Measurements from ENCODE around the gene KCNA2. TPM values are rescaled to one million over a fixed set of nuclear protein-coding genes. Genes with fewer than 3 reads are reported as not detected.
A peak's percentile ranks its signal among the peaks of the same experiment; 100 is the strongest.

Gene KCNA2
- total RNA-seq (2022) (not detected in 2 replicates), Bru-seq, nascent RNA (not detected), BruChase-seq, experiment 1, labeled RNA remaining after a 6-hour chase (not detected), BruChase-seq, experiment 2, labeled RNA remaining after a 2-hour chase (not detected)
- long read RNA-seq, result 0 reads

- Mint-ChIP-seq H3K27me3 (ENCODE audit: insufficient read depth, unreplicated experiment) (peaks cover 73% of the 10 kb centered on the region), H3K9me3 (ENCODE audit: unreplicated experiment) (no peaks in the 10 kb centered on the region), H3K4me1 (ENCODE audit: insufficient read depth, unreplicated experiment) (no peaks in the 10 kb centered on the region), H3K36me3 (ENCODE audit: insufficient read depth, unreplicated experiment) (no peaks in the 10 kb centered on the region), H3K27ac (ENCODE audit: low read depth, unreplicated experiment) (no peak within 1 kb of the TSS), H3K4me3 (ENCODE audit: unreplicated experiment) (peak within 1 kb of the TSS; percentile 36)
- TF ChIP-seq CTCF (IDR thresholded peaks at IDR 0.05; ENCODE audit: unreplicated experiment), result no peak
- intact Hi-C loops (cut with micrococcal nuclease), result no loop called here
- no peak for DNase-seq (ENCODE audit: unreplicated experiment)
- ChIA-PET CTCF (interaction anchor here (0.6 to 3.1 kb wide), 10 partner anchors 8 to 552 kb away, joined by 3 to 15 read pairs (median 3); no protein-coding TSS in a partner anchor), POLR2A (no interaction called here)
- BruUV-seq (replicated peaks), result no TSS peak
Measured at GRCh38 chr1:110605901-110606656, at the start of gene KCNA2. Gene KCNA2 (minus strand): TSS chr1:110606358. CDS start chr1:110604782, 1,576 bp downstream.

DNA sequence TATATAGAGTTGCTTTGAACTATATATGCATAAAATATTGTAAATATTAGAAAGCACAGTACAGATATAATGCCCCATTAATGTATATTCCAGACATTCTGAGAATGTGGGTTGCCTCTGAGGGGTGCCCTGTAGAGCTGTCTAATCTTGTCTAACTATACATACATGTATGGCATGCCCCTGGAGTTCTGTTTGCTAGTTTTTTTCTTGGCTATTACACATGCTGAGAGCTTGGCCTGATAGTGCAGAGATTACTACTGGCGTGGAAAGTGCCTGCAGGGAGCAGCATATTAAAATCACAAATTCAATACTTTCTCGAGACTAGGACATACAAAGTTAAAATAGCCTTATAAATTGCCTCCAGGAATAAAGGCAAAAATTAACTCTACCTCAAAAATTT is 44.5 kb upstream of the KCNA2 start:
- POLR2A ChIA-PET, result no interaction called here

DNA sequence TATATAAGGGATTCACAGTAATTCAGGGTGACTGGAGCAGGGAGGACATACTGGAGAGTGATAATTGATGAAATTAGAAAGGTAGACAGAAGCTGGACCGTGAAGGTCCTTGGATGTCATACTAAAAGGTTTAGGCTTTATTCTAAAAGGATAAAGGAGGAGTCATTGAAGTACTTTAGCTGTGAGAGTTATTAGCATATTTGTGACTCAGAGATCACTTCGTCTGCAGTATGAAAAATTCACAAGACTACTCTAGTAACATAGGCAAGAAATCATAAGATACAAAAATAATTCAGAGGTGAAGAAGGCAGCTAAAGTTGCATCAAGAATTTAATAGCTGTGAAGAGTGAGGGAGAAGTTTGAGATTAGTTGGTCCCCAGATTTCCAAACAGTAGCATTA is 42.3 kb upstream of the KCNA2 start:
- no peak overlapping the region for H3K27ac Mint-ChIP-seq (ENCODE audit: low read depth, unreplicated experiment)
- no peaks in the 10 kb centered on the region for H3K9me3 Mint-ChIP-seq (ENCODE audit: unreplicated experiment)
- intact Hi-C loops (cut with micrococcal nuclease), result no loop called here
- ChIA-PET POLR2A (no interaction called here), CTCF (interaction anchor here (0.6 to 2.9 kb wide), 5 partner anchors 29 to 618 kb away, joined by 3 to 9 read pairs (median 4); no protein-coding TSS in a partner anchor)
- H3K4me1 Mint-ChIP-seq (ENCODE audit: insufficient read depth, unreplicated experiment), result no peaks in the 10 kb centered on the region
- BruUV-seq (replicated peaks), result no TSS peak
- peaks cover 7% of the 10 kb centered on the region for H3K27me3 Mint-ChIP-seq (ENCODE audit: insufficient read depth, unreplicated experiment)
- TF ChIP-seq CTCF (IDR thresholded peaks at IDR 0.05; ENCODE audit: unreplicated experiment), result no peak
- no peaks in the 10 kb centered on the region for H3K36me3 Mint-ChIP-seq (ENCODE audit: insufficient read depth, unreplicated experiment)
- no peak for DNase-seq (ENCODE audit: unreplicated experiment)
- no peak overlapping the region for H3K4me3 Mint-ChIP-seq (ENCODE audit: unreplicated experiment)

More for the DNA sequence above, 44.5 kb upstream of the KCNA2 start:
- Mint-ChIP-seq H3K27me3 (ENCODE audit: insufficient read depth, unreplicated experiment) (no peaks in the 10 kb centered on the region), H3K36me3 (ENCODE audit: insufficient read depth, unreplicated experiment) (no peaks in the 10 kb centered on the region), H3K4me1 (ENCODE audit: insufficient read depth, unreplicated experiment) (no peaks in the 10 kb centered on the region), H3K27ac (ENCODE audit: low read depth, unreplicated experiment) (no peak overlapping the region), H3K4me3 (ENCODE audit: unreplicated experiment) (no peak overlapping the region), H3K9me3 (ENCODE audit: unreplicated experiment) (no peaks in the 10 kb centered on the region)
- DNase-seq (ENCODE audit: unreplicated experiment), result no peak
- intact Hi-C loops (cut with micrococcal nuclease), result no loop called here
- TF ChIP-seq CTCF (IDR thresholded peaks at IDR 0.05; ENCODE audit: unreplicated experiment), result no peak
- CTCF ChIA-PET, result interaction anchor here (0.5 kb wide), 1 partner anchor 31 kb away, joined by 3 read pairs; no protein-coding TSS in a partner anchor
- BruUV-seq (replicated peaks), result no TSS peak

- Mint-ChIP-seq H3K4me3 (ENCODE audit: unreplicated experiment) (no peak overlapping the region), H3K27me3 (ENCODE audit: insufficient read depth, unreplicated experiment) (peaks cover 16% of the 10 kb centered on the region), H3K27ac (ENCODE audit: low read depth, unreplicated experiment) (no peak overlapping the region), H3K9me3 (ENCODE audit: unreplicated experiment) (no peaks in the 10 kb centered on the region), H3K4me1 (ENCODE audit: insufficient read depth, unreplicated experiment) (no peaks in the 10 kb centered on the region), H3K36me3 (ENCODE audit: insufficient read depth, unreplicated experiment) (no peaks in the 10 kb centered on the region)
- POLR2A ChIA-PET, result interaction anchor here (0.6 kb wide), 1 partner anchor 9 kb away, joined by 3 read pairs; no protein-coding TSS in a partner anchor
- no peak for DNase-seq (ENCODE audit: unreplicated experiment)
- no TSS peak for BruUV-seq (replicated peaks)
- TF ChIP-seq CTCF (IDR thresholded peaks at IDR 0.05; ENCODE audit: unreplicated experiment), result no peak
- intact Hi-C loops (cut with micrococcal nuclease), result no loop called here
- CTCF ChIA-PET, result interaction anchor here (0.6 to 2.9 kb wide), 4 partner anchors 114 to 137 kb away, joined by 3 to 9 read pairs (median 4); no protein-coding TSS in a partner anchor
Measured at GRCh38 chr1:110647254-110647891, 41.2 kb upstream of the KCNA2 start.
